ENCODE data around the gene EPS8L2. TPM values are rescaled to one million over a fixed set of nuclear protein-coding genes. Genes with fewer than 3 reads are reported as not detected.

Gene EPS8L2
- total and polyA plus RNA-seq, 2 of the 13 experiments (the other 11 are each of a cell fraction or from before 2014, with no cell fraction given), result 89.3 to 416 TPM

GRCh38 chr11:727859-728748 lies 22.1 kb downstream of the EPS8L2 start (continued):
- no peak for TF ChIP-seq PRMT3 (CRISPR knock-in tag; IDR thresholded peaks at IDR 0.05; ENCODE audit: borderline replicate concordance, low read depth)
- TF ChIP-seq KLF11 (CRISPR knock-in tag; IDR thresholded peaks at IDR 0.05), result 0 out of 2 replicates have a peak, but pooled peaks have one; percentile 50
- TF ChIP-seq SIX1 (CRISPR knock-in tag; IDR thresholded peaks at IDR 0.05; ENCODE audit: borderline replicate concordance), result 0 out of 2 replicates have a peak, but pooled peaks have one; percentile 9
- peak; percentile 95 for TF ChIP-seq RAD21 (CRISPR knock-in tag; IDR thresholded peaks at IDR 0.05)
- no peak for TF ChIP-seq SOX13 (IDR thresholded peaks at IDR 0.05)
- TF ChIP-seq SOX13 (CRISPR knock-in tag; conservative IDR thresholded peaks at IDR 0.05 in 1 of 2, IDR thresholded peaks at IDR 0.05 in 1 of 2), result no peak
- 0 out of 2 replicates have a peak, but pooled peaks have one; percentile 70 for TF ChIP-seq SMYD3 (CRISPR knock-in tag; IDR thresholded peaks at IDR 0.05)
- peak; percentile 44; the same call in 1 of the 2 replicates for TF ChIP-seq USF2 (IDR thresholded peaks at IDR 0.05; ENCODE audit: low read depth, low read length)
- peak; percentile 35; the same call in 1 of the 2 replicates for TF ChIP-seq USF2 (CRISPR knock-in tag; IDR thresholded peaks at IDR 0.05; ENCODE audit: borderline replicate concordance)
- TF ChIP-seq, protein P1, sequence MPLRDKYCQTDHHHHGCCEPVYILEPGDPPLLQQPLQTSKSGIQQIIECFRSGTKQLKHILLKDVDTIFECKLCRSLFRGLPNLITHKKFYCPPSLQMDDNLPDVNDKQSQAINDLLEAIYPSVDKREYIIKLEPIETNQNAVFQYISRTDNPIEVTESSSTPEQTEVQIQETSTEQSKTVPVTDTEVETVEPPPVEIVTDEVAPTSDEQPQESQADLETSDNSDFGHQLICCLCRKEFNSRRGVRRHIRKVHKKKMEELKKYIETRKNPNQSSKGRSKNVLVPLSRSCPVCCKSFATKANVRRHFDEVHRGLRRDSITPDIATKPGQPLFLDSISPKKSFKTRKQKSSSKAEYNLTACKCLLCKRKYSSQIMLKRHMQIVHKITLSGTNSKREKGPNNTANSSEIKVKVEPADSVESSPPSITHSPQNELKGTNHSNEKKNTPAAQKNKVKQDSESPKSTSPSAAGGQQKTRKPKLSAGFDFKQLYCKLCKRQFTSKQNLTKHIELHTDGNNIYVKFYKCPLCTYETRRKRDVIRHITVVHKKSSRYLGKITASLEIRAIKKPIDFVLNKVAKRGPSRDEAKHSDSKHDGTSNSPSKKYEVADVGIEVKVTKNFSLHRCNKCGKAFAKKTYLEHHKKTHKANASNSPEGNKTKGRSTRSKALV (CRISPR knock-in tag; IDR thresholded peaks at IDR 0.05), result 0 out of 2 replicates have a peak, but pooled peaks have one; percentile 17
- 0 out of 2 replicates have a peak, but pooled peaks have one; percentile 33 for TF ChIP-seq ZNF232 (CRISPR knock-in tag; IDR thresholded peaks at IDR 0.05; ENCODE audit: borderline replicate concordance)
- TF ChIP-seq MEIS2 (CRISPR knock-in tag; IDR thresholded peaks at IDR 0.05), result peak; percentile 76; the same call in 1 of the 2 replicates
- TF ChIP-seq PTBP1 (IDR thresholded peaks at IDR 0.05; ENCODE audit: low read depth, low read length, poor library complexity, severe bottlenecking), result peak; percentile 19
- peak; percentile 59 for TF ChIP-seq MED1 (CRISPR knock-in tag; IDR thresholded peaks at IDR 0.05)
- TF ChIP-seq, protein P2, sequence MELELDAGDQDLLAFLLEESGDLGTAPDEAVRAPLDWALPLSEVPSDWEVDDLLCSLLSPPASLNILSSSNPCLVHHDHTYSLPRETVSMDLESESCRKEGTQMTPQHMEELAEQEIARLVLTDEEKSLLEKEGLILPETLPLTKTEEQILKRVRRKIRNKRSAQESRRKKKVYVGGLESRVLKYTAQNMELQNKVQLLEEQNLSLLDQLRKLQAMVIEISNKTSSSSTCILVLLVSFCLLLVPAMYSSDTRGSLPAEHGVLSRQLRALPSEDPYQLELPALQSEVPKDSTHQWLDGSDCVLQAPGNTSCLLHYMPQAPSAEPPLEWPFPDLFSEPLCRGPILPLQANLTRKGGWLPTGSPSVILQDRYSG (CRISPR knock-in tag; IDR thresholded peaks at IDR 0.05), result no peak
- peak; percentile 15; the same call in 1 of the 2 replicates for TF ChIP-seq ELF1 (CRISPR knock-in tag; IDR thresholded peaks at IDR 0.05)
- peak; percentile 66; the same call in 1 of the 2 replicates for TF ChIP-seq TARDBP (CRISPR knock-in tag; IDR thresholded peaks at IDR 0.05)
- TF ChIP-seq ZBTB7A (CRISPR knock-in tag; IDR thresholded peaks at IDR 0.05), result peak; percentile 85; the same call in 1 of the 2 replicates
- TF ChIP-seq, protein P3, sequence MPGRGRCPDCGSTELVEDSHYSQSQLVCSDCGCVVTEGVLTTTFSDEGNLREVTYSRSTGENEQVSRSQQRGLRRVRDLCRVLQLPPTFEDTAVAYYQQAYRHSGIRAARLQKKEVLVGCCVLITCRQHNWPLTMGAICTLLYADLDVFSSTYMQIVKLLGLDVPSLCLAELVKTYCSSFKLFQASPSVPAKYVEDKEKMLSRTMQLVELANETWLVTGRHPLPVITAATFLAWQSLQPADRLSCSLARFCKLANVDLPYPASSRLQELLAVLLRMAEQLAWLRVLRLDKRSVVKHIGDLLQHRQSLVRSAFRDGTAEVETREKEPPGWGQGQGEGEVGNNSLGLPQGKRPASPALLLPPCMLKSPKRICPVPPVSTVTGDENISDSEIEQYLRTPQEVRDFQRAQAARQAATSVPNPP (CRISPR knock-in tag; IDR thresholded peaks at IDR 0.05), result 0 out of 2 replicates have a peak, but pooled peaks have one; percentile 75
- TF ChIP-seq BHLHE40 (IDR thresholded peaks at IDR 0.05; ENCODE audit: low read length), result peak; percentile 48
- TF ChIP-seq IKZF1 (IDR thresholded peaks at IDR 0.05), result no peak

Measured in HepG2 (cell line).